GM21825 (cell line): ENCODE data around the gene GALNT2.
A peak's percentile ranks its signal among the peaks of the same experiment; 100 is the strongest.

Experiments
- ATAC-seq: cut with Tn5 transposase; IDR thresholded peaks from one replicate; pipeline ENCODE4 v1.9.1; 2021; ENCODE audit warnings: mild to moderate bottlenecking, moderate library complexity; ENCODE audit not compliant: unreplicated experiment

GALNT2 gene

GRCh38 chr1:230109066-230109465 lies 42.0 kb downstream of the GALNT2 start:
- ATAC-seq = no peak

GRCh38 chr1:230109895-230110667 lies 43.0 kb downstream of the GALNT2 start:
- peak; percentile 84 for ATAC-seq

GRCh38 chr1:230110971-230111370 lies 43.9 kb downstream of the GALNT2 start:
- no peak for ATAC-seq

GRCh38 chr1:230112131-230112701 lies 45.2 kb downstream of the GALNT2 start:
- ATAC-seq = no peak

- ATAC-seq = no peak
These were observed 45.7 kb downstream of the GALNT2 start for GRCh38 chr1:230112782-230113181.

- ATAC-seq = no peak
These were observed 46.2 kb downstream of the GALNT2 start for GRCh38 chr1:230113235-230113592.

GRCh38 chr1:230113593-230114236 lies 46.7 kb downstream of the GALNT2 start:
- ATAC-seq = no peak

- no peak for ATAC-seq
These were observed 47.2 kb downstream of the GALNT2 start for GRCh38 chr1:230114237-230114651.

- ATAC-seq = no peak
These were observed 50.7 kb downstream of the GALNT2 start for GRCh38 chr1:230117694-230118093.

GRCh38 chr1:230119340-230119739 lies 52.3 kb downstream of the GALNT2 start:
- no peak for ATAC-seq

- no peak for ATAC-seq
These were observed 53.4 kb downstream of the GALNT2 start for GRCh38 chr1:230120289-230120920.

- ATAC-seq = no peak
These were observed 53.9 kb downstream of the GALNT2 start for GRCh38 chr1:230120921-230121381.

- ATAC-seq = no peak
These were observed 54.9 kb downstream of the GALNT2 start for GRCh38 chr1:230121950-230122349.

- ATAC-seq = no peak
These were observed 55.6 kb downstream of the GALNT2 start for GRCh38 chr1:230122366-230123279.

- peak; percentile 72 for ATAC-seq
These were observed 56.5 kb downstream of the GALNT2 start for GRCh38 chr1:230123280-230124185.

GRCh38 chr1:230124186-230125128 lies 57.4 kb downstream of the GALNT2 start:
- no peak for ATAC-seq

GRCh38 chr1:230125141-230125540 lies 58.1 kb downstream of the GALNT2 start:
- no peak for ATAC-seq
